Naive thymus-derived CD4-positive, alpha-beta T cell (primary cell): Measurements from ENCODE around the gene CFAP74. TPM values are rescaled to one million over a fixed set of nuclear protein-coding genes. Genes with fewer than 3 reads are reported as not detected.

Experiments
- polyA plus RNA-seq, 2 donors: library from polyadenylated mRNA; unstranded; fragments of 300-500 nt; fragmentation: Illumina TruSeq; gene quantifications; one replicate each; pipeline ENCODE4 v1.2.3, GENCODE V29; 2021
- total RNA-seq, 6 experiments: library from RNA in 5 of 6; stranded (reverse) in 5 of 6; gene quantifications; 1 replicate in 5 of 6; 2 replicates in 1 of 6; pipeline ENCODE4 v1.2.3 and lab custom pipeline; 2021 to 2026

Gene CFAP74
- total and polyA plus RNA-seq, 7 experiments from 2014 or later: not detected

Other genes starting within 250 kb of the CFAP74 start
- gene NADK, start 225.3 kb downstream of the CFAP74 start, total RNA-seq: 100 to 1,000 TPM in 1 of 5 experiments, 10 to 100 TPM in 4; 45.2 to 115 (median 50.3) TPM
- gene NADK, start 225.3 kb downstream of the CFAP74 start, polyA plus RNA-seq: 10 to 100 TPM; 14.7 to 24.0 TPM
- gene GNB1, start 112.7 kb downstream of the CFAP74 start, total RNA-seq: 100 to 1,000 TPM; 170 to 358 (median 246) TPM
- 10 to 100 TPM; 48.1 to 62.3 TPM for gene GNB1, start 112.7 kb downstream of the CFAP74 start, polyA plus RNA-seq
- gene CALML6, start 88.5 kb downstream of the CFAP74 start, total RNA-seq: 1 to 10 TPM in 3 of 5 experiments, under 1 TPM in 1, not detected in 1; 0.94 to 2.5 (median 1.4) TPM
- not detected for gene CALML6, start 88.5 kb downstream of the CFAP74 start, polyA plus RNA-seq
- 1 to 10 TPM in 1 of 5 experiments, not detected in 4; 1.1 TPM for gene TMEM52, start 84.5 kb downstream of the CFAP74 start, total RNA-seq
- under 1 TPM in 1 of 2 donors, not detected in 1; 0.45 TPM for gene TMEM52, start 84.5 kb downstream of the CFAP74 start, polyA plus RNA-seq
- gene GABRD, start 15.6 kb upstream of the CFAP74 start, total RNA-seq: under 1 TPM in 2 of 5 experiments, not detected in 3; 0.17 to 0.21 TPM
- gene GABRD, start 15.6 kb upstream of the CFAP74 start, polyA plus RNA-seq: under 1 TPM in 1 of 2 donors, not detected in 1; 0.31 TPM
- 10 to 100 TPM in 4 of 5 experiments, 1 to 10 TPM in 1; 3.6 to 29.6 (median 24.5) TPM for gene PRKCZ, start 46.6 kb upstream of the CFAP74 start, total RNA-seq
- gene PRKCZ, start 46.6 kb upstream of the CFAP74 start, polyA plus RNA-seq: 10 to 100 TPM in 1 of 2 donors, 1 to 10 TPM in 1; 7.1 to 12.7 TPM
- 10 to 100 TPM; 43.2 to 56.2 (median 48.8) TPM for gene FAAP20, start 191.0 kb upstream of the CFAP74 start, total RNA-seq
- 10 to 100 TPM; 55.9 to 77.0 TPM for gene FAAP20, start 191.0 kb upstream of the CFAP74 start, polyA plus RNA-seq
- gene SKI, start 224.5 kb upstream of the CFAP74 start, total RNA-seq: 100 to 1,000 TPM in 2 of 5 experiments, 10 to 100 TPM in 3; 63.4 to 278 (median 97.9) TPM
- under 1 TPM; 0.61 to 0.92 TPM for gene SKI, start 224.5 kb upstream of the CFAP74 start, polyA plus RNA-seq